NOMO-1 treated with DMSO at 0.1 percent for 48 hours (cell line): ENCODE data around the gene SERINC5.

Experiments
- DNase-seq: peaks from one replicate; lab custom pipeline; 2025; ENCODE audit not compliant: unreplicated experiment; lab: John Stamatoyannopoulos, UW

The SERINC5 gene

DNA sequence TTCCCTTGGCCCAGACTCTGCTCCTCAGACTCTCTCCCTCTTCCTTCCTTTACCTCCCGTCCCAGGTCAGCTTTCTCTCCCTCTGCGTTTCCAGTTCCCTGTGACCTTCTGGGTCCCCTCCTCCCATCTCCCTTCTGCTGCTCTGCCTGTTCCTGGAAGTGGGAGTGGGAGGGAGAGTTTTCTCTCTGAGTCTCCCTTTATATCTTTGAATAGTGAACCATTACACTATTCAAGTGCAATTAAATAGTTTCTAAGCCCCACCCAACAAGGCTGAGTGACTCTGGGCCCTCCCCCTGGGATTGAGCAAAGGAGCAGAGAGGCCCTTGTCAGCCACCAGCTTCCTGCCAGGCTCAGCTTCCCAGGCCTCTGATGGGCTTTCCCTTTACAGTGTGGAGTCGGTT is 185.9 kb downstream of the SERINC5 start:
- peak; percentile 66 for DNase-seq

DNA sequence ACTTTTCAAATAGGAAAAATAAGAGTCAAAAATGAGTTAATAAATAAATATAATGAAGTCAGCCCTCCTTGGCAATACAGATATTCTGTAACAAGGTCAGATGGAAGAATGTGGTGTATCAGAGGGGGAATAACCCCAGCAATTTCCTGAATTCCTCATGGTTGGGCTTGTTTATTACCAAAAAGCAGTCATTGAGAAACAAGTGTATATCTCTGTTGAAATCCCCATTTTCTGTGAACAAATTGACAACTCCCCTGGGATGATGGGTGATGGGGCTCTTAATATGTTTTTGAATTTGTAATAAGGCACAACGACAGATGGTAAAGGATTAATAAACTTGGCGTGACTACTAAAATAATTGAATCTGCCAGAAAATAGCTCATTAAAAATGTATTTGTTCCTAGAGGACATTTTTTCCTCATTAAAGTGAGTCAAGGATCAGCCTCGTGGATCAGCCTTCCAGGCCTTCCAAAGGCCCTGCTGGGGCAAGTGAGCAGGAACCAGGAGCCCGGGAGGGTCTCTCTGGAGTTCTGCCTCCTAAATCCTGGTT is 186.5 kb downstream of the SERINC5 start:
- no peak for DNase-seq

DNA sequence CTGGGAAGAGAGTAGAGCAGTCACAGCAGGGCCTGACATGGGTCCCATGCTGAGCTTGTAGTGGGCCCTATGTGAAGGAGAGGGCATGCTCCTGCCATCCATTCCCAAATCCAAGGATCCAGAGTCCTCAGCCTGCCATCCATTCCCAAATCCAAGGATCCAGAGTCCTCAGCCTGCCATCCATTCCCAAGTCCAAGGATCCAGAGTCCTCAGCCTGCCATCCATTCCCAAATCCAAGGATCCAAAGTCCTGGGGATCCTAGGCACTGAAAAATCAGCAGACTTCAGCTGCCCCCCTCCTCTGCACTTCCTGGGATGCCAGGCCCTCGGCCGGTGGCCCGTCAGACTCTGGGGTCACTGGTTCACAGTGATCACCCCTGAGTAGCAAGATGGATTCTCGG is 187.1 kb downstream of the SERINC5 start:
- no peak for DNase-seq

DNA sequence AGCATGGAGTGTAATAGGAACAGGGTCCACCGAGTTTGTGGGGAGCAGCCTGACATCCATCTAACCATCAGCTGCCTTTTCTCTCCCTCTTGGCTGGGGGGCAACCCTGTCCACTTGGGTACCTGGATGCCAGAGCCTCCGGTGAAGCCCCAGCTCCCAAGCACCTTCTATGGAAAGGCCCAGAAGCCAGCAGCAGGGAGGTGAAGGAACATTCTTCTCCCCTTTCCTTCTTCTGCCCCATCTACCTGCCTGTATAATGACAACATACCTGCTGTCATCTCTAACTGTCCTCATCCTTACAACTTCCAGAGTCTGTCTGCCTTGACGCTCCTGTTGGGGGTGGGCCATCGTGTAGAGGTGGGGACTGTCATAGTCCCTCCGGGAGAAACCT is 187.6 kb downstream of the SERINC5 start:
- no peak for DNase-seq

DNA sequence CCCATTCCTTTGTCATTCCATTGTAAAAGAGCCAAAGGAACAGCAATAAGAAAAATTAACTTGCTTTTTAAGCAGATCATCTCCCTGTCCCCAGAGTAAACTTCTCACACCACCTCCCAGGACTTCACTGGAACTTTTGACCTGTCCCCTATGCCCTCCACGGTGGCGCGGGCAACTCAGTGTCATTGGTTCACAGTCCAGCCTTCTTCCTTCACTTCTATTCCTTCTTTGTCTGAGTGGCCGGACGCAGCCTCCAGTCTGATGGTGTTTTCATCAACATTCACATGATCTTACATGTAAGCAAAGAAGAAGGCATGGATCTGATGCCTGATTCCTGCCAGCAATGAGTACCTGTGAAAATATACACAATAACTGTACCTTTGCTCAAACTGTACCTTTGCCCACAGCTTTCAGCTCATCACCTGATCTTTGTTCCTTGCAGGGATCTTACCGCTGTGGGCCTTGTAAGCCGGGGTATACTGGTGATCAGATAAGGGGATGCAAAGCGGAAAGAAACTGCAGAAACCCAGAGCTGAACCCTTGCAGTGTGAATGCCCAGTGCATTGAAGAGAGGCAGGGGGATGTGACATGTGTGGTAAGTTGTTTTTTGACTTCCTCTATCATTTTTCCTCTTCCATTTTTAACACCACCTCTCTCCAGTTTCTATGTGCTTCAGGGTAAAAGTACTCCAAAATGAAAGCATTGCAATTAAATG is 188.2 kb downstream of the SERINC5 start:
- DNase-seq = peak; percentile 43

DNA sequence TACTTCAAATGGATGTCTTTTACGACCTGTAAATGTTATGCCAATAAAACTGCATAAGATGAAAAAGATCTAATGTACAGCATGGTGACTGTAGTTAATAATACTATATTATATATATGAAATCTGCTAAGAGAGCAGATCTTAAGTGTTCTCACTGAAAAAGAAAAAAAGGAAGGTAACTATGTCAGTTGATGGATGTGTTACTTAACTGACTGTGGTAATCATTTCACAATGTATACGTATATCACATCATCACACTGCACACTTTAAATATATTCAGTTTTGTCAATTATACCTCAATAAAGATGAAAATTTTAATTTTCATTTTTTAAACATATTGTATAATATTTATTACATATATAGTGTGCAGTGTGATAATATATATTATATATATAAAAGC is 188.8 kb downstream of the SERINC5 start:
- peak; percentile 86 for DNase-seq

DNA sequence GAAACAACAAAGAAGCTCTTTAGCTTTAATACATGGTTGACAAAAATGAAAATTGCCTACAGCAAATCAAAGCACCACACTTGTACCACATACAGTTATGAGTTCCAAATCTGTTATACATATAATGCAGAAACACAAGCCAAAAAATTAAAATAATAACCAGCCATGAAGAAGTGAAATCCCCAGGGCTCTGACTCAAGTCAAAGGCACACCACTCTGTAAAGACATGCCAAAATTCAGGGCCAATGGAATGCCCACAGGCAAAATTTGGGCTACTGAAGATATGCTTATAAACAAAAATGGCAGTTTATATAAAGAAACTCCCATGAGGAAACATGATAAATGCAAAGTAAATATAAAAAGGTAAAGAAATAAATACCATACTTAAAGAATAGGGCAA is 191.7 kb downstream of the SERINC5 start:
- no peak for DNase-seq
